ENCODE measurements around the gene FGFR3.
"Not testable (repeated sequence)": the region's sequence is repeated elsewhere in the genome, so short reads cannot be mapped to it uniquely, and the experiment has no call there.

FGFR3 gene

DNA sequence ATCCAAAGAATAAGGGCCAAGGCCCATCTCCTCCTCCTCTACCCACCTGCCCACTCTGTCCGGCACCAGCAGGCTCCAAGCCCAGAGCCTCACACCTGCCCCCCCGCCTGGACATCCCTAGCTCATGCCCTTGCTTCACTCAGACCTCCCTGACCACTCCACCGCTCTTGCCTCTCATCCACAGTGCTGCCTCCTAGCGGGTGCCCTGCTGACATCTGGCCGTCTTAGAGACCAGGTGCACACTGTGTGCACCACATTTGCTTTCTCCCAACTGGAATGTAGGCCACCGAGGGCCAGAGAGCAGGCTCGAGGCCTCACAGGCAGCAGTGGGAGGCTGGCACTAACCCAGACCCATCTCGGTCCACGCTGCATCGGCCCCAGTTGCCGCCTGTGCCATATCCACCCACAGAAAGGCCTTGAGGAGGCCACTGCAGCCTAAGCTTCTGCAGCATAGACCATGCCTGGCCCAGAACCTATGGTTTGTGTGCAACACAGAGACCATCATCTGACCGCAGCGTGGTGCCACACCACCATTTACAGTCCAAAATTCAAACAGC, 49.3 kb downstream of the FGFR3 start:
- DNase-seq, result no peak

DNA sequence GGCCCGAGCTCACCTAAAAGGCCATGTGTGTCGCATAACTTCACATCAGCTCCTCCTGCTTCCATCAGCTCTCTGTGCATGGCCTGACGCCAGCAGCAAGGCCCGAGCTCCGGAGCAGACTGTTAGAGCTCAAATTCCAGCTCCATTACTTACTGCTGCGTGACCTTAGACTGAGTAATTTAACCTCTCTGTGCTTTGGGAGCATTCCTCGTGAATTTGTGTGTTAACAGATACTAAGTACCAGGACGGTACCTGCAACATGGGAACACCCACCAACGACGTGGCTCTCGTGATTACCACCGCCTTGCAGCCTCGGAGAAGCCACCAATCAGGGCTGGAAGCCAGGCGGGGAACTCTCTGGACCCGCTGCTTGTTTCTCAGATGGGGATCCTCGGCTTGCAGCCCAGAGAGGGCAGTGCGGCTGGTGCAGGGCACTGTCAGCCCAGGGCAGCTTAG, 49.9 kb downstream of the FGFR3 start:
- DNase-seq, result no peak

GRCh38 chr4:1843852-1844251, 50.8 kb downstream of the FGFR3 start:
- DNase-seq, result no peak

DNA sequence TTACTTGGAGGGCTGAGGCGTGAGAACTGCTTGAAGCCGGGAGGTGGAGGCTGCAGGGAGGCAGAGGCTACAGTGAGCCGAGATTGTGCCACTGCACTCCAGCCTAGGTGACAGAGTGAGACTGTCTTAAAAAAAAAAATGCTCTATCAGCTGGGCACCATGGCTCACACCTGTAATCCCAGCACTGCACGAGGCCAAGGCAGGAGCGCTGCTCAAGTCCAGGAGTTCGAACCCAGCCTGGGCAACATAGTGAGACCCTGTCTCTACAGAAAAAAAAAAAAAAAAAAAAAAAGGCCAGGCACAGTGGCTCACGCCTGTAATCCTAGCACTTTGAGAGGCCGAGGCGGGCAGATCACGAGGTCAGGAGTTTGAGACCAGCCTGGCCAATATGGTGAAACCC, 51.5 kb downstream of the FGFR3 start:
- DNase-seq, result not testable (repeated sequence)

DNA sequence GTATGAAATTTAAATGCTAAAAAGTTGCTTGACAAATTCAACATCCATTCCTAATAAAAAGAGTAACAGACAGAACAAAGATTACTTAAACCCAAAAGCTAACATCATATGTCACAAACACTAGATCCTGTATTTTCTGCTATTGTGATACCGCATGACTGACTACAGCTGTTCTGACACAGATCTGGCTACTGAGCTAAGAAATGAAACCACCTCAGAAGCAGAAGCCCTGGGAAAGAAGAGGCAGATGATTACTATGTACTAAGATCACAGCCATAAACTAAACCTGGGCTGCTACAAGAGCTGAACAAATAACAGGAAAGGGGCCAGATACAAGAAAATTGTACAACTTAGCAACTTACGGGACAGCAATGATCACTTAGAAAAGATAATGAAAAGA, 53.5 kb downstream of the FGFR3 start:
- DNase-seq, result no peak

GRCh38 chr4:1850276-1850675, 57.2 kb downstream of the FGFR3 start:
- DNase-seq, result no peak

GRCh38 chr4:1851160-1851559, 58.1 kb downstream of the FGFR3 start:
- no peak for DNase-seq

DNA sequence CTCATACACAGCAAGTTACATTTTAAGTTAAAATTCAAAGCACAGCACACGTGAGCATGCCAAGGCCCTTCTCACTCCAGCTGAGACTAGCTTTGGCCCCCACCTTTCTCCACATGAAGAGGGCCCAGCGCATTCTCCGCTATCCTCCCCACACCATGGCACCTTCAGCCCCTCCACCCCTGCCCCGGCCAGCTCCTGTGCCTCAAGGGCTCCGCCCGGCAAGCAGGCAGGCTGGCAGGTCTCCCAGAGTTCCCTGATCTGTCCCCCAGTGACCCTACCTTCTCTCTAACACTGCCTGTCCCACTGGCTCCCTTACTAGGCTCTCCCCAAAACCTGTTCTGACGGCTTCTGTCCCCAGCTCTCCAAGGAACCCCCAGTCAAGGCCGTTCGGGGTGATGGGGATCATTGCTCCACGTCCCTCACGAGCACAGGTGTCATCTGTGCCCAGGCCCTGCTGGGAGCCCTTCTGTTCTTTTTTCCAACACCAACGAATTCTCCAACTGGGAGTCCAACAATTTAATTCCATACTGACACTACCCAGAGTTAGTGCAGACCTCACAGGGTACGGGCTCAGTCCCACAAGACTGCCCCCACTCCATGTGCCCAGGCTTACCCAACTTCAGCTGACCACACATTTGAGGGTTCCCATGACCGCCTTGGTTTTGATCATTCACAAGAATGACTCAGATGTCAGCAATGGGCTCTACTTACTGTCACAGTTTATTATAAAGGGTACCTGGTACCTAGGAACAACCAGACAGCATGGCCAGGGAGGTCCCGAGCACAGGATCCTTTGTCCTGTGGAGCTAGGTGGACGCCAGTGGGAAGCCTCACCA, 58.7 kb downstream of the FGFR3 start:
- no peak for DNase-seq

GRCh38 chr4:1852904-1853623, 60.0 kb downstream of the FGFR3 start:
- no peak for DNase-seq

- DNase-seq, result no peak
Observed at GRCh38 chr4:1854752-1855151, 61.7 kb downstream of the FGFR3 start.

DNA sequence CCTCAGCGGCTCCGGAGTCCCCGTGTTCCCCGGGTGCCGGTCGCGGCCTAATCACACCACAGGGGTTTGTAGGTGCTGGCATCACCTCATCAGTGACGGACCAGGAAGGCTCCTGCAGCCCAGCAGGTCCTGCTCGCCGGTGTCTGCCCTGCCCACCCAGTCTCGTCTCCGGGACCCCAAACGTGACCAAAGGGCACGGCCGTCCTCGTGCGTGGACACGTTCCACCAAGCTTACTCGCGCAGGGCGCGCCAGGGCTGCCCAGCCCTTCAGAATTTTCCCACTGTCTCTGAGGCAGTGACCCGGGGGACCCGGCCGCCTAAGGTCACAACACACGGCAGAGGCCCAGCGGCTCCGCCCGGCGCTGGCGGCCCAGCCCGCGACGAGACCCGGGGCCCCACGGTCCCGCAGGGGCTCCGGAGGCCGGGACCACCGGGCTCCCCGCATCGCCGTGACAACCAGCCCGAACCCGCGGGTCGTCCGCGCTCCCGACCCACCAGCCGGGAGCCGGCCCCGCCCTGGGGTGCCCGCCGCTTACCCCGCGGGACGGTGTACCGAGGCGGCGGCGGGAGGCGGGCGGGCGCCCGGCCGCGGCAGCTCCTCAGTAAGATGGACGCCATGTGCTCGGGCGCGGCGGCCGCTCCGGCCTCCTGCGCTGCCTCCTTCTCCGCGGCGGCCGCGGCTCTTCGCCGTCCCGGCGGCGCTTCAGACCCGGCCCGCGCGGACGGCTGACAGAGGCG, 62.4 kb downstream of the FGFR3 start:
- peak; percentile 46 for DNase-seq

GRCh38 chr4:1856071-1856942, 63.2 kb downstream of the FGFR3 start, which contains the start of gene LETM1:
Gene LETM1 (minus strand): TSS chr4:1856156. CDS start chr4:1855950, 206 bp downstream.
- peak; percentile 94 for DNase-seq

- DNase-seq, result no peak
Observed at GRCh38 chr4:1856943-1857699, 64.0 kb downstream of the FGFR3 start.

DNA sequence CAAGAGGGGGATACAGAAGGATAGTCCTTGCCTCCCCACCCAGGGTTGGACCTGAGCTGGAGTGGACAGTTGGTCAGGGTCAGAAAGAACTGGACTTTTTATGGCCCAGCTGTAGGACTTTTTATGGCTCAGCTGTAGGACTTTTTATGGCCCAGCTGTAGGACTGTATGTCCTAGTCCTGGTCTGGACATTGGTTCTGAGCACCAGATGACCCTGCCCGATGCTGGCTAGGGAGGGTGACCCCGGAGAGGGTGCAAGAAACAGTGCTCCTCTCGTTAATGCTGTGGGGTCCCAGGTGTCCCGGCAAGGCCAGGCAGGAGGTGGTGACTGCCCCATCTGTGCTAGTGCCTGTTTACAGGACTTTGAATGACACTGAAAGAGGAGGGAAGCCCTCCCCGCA, 64.8 kb downstream of the FGFR3 start:
- DNase-seq, result no peak
